ENCODE results near the gene CNNM2.

Gene CNNM2

GRCh38 chr10:103078309-103078615 is 160.2 kb downstream of the CNNM2 start:
- no peak for DNase-seq

- DNase-seq: no peak
Measured at GRCh38 chr10:103078676-103079075, 160.6 kb downstream of the CNNM2 start.

- no peak for DNase-seq
Measured at GRCh38 chr10:103079100-103079499, 161.0 kb downstream of the CNNM2 start.

- no peak for DNase-seq
Measured at GRCh38 chr10:103079946-103080345, 161.9 kb downstream of the CNNM2 start.

GRCh38 chr10:103080891-103081581 is 162.9 kb downstream of the CNNM2 start:
- peak; percentile 10 for DNase-seq

- no peak for DNase-seq
Measured at GRCh38 chr10:103082683-103083082, 164.6 kb downstream of the CNNM2 start.

GRCh38 chr10:103083266-103083976 is 165.3 kb downstream of the CNNM2 start:
- no peak for DNase-seq

- no peak for DNase-seq
Measured at GRCh38 chr10:103083977-103084320, 165.9 kb downstream of the CNNM2 start.

- no peak for DNase-seq
Measured at GRCh38 chr10:103086261-103086660, 168.2 kb downstream of the CNNM2 start.

- DNase-seq: no peak
Measured at GRCh38 chr10:103086799-103087198, 168.7 kb downstream of the CNNM2 start.

GRCh38 chr10:103089493-103089892 is 171.4 kb downstream of the CNNM2 start:
- no peak for DNase-seq

GRCh38 chr10:103090911-103091310 is 172.8 kb downstream of the CNNM2 start:
- DNase-seq: no peak

GRCh38 chr10:103095005-103095404 is 176.9 kb downstream of the CNNM2 start:
- DNase-seq: no peak

- DNase-seq: no peak
Measured at GRCh38 chr10:103096130-103096529, 178.0 kb downstream of the CNNM2 start.

GRCh38 chr10:103098240-103098639 is 180.1 kb downstream of the CNNM2 start:
- no peak for DNase-seq

GRCh38 chr10:103100620-103101019 is 182.5 kb downstream of the CNNM2 start:
- DNase-seq: no peak

GRCh38 chr10:103102195-103102594 is 184.1 kb downstream of the CNNM2 start:
- no peak for DNase-seq

- DNase-seq: no peak
Measured at GRCh38 chr10:103103989-103104388, 185.9 kb downstream of the CNNM2 start.

- no peak for DNase-seq
Measured at GRCh38 chr10:103104721-103105120, 186.6 kb downstream of the CNNM2 start.

GRCh38 chr10:103105462-103105861 is 187.4 kb downstream of the CNNM2 start:
- DNase-seq: no peak

GRCh38 chr10:103106539-103106938 is 188.4 kb downstream of the CNNM2 start:
- no peak for DNase-seq

- DNase-seq: no peak
Measured at GRCh38 chr10:103109821-103110220, 191.7 kb downstream of the CNNM2 start.

- DNase-seq: no peak
Measured at GRCh38 chr10:103110407-103110806, 192.3 kb downstream of the CNNM2 start.

- no peak for DNase-seq
Measured at GRCh38 chr10:103111031-103111917, 193.2 kb downstream of the CNNM2 start.
